HepG2 (cell line): ENCODE results near the gene HEXD. TPM values are rescaled to one million over a fixed set of nuclear protein-coding genes. Genes with fewer than 3 reads are reported as not detected.

Experiments used
- ATF3 ChIP-seq: sonication (generic); formaldehyde crosslinking; IDR thresholded peaks from 2 replicates; pipeline ENCODE4 v1.4.0; 2020; ENCODE audit warnings: missing genetic modification reagents
- DRAP1 ChIP-seq: IDR thresholded peaks from 2 replicates; pipeline ENCODE4 v1.6.1; 2016; ENCODE audit warnings: missing genetic modification reagents, missing compliant biosample characterization
- HNRNPH1 ChIP-seq: fragments of 200-400 bp; formaldehyde crosslinking; optimal IDR thresholded peaks from 2 replicates; pipeline ENCODE3; 2017; ENCODE audit warnings: mild to moderate bottlenecking, low read depth, low read length
- SETDB1 ChIP-seq: sonication (generic); formaldehyde crosslinking; IDR thresholded peaks from 2 replicates; pipeline ENCODE4 v1.5.1; 2020; ENCODE audit warnings: missing genetic modification reagents, mild to moderate bottlenecking, borderline replicate concordance
- SRY ChIP-seq: sonication (generic); formaldehyde crosslinking; IDR thresholded peaks from 2 replicates; pipeline ENCODE4 v1.8.0; 2022; ENCODE audit warnings: mild to moderate bottlenecking, missing genetic modification reagents
- STAT5B ChIP-seq: sonication (generic); formaldehyde crosslinking; IDR thresholded peaks from 2 replicates; pipeline ENCODE4 v1.4.0; 2020; ENCODE audit warnings: missing genetic modification reagents
- TAF15 ChIP-seq: fragments of 200-400 bp; formaldehyde crosslinking; IDR thresholded peaks from one replicate; pipeline ENCODE4 v1.6.1; 2018; ENCODE audit warnings: mild to moderate bottlenecking, low read depth, low read length; ENCODE audit not compliant: poor library complexity, severe bottlenecking
- TBP ChIP-seq: sonication (generic); formaldehyde crosslinking; IDR thresholded peaks from 2 replicates; pipeline ENCODE4 v1.5.0; 2020; ENCODE audit warnings: missing genetic modification reagents
- ZBTB38 ChIP-seq: sonication (generic); formaldehyde crosslinking; IDR thresholded peaks from 2 replicates; pipeline ENCODE4 v1.5.1; 2020; ENCODE audit warnings: mild to moderate bottlenecking, missing genetic modification reagents
- ZFP1 ChIP-seq: IDR thresholded peaks from 2 replicates; pipeline ENCODE4 v1.6.1; 2016
- ZNF224 ChIP-seq: sonication (generic); formaldehyde crosslinking; IDR thresholded peaks from 2 replicates; pipeline ENCODE4 v1.5.0; 2020; ENCODE audit warnings: mild to moderate bottlenecking, missing genetic modification reagents
- ZNF841 ChIP-seq: sonication (generic); formaldehyde crosslinking; IDR thresholded peaks from 2 replicates; pipeline ENCODE4 v1.8.1; 2023; ENCODE audit warnings: missing genetic modification reagents, borderline replicate concordance
- ZNF878 ChIP-seq: sonication (generic); formaldehyde crosslinking; IDR thresholded peaks from 2 replicates; pipeline ENCODE4 v1.8.1; 2023; ENCODE audit warnings: mild to moderate bottlenecking, missing genetic modification reagents, moderate library complexity
- polyA plus RNA-seq, 8 experiments: library from polyadenylated mRNA; depleted of rRNA in 3 of 8; stranded (reverse) in 7 of 8; unstranded in 1 of 8; fragments of >200 nt; fragmentation: Illumina TruSeq in 4 of 8; extraction: Trizol in 4 of 8; gene quantifications; 2 replicates each; pipeline versions ENCODE4 v1.2.1 to v1.2.3, GENCODE V29; 2011 to 2016; ENCODE audit warnings: low read depth in 4 of 8, missing spikeins in 1 of 8, mixed read lengths in 1 of 8; ENCODE audit not compliant: insufficient read depth in 1 of 8
- total RNA-seq, 5 experiments: library from RNA; depleted of rRNA; stranded (reverse); fragments of >200 nt; fragmentation: Illumina TruSeq; extraction: Trizol; gene quantifications; 2 replicates each; pipeline ENCODE4 v1.2.3, GENCODE V29; 2016; ENCODE audit warnings: low read depth in 1 of 5
- TF ChIP-seq, protein P1 (sequence below): sonication (generic); formaldehyde crosslinking; conservative IDR thresholded peaks from 2 replicates; pipeline ENCODE4 v1.5.0; 2020; ENCODE audit warnings: missing genetic modification reagents
- TF ChIP-seq, protein P2 (sequence below): sonication (generic); formaldehyde crosslinking; conservative IDR thresholded peaks from 2 replicates; pipeline ENCODE4 v1.8.1; 2023; ENCODE audit warnings: missing genetic modification reagents
- TF ChIP-seq, protein P3 (sequence below): sonication (generic); formaldehyde crosslinking; IDR thresholded peaks from 2 replicates; pipeline ENCODE4 v1.9.0; 2021; ENCODE audit warnings: missing genetic modification reagents, mild to moderate bottlenecking, borderline replicate concordance
- TF ChIP-seq, protein P4 (sequence below): sonication (generic); formaldehyde crosslinking; IDR thresholded peaks from 2 replicates; pipeline ENCODE4 v1.4.0; 2020; ENCODE audit warnings: missing genetic modification reagents

Gene HEXD
- total and polyA plus RNA-seq, 2 of the 13 experiments (the other 11 are each of a cell fraction or from before 2014, with no cell fraction given): 22.3 to 41.8 TPM

GRCh38 chr17:82418001-82418986, at the start of gene HEXD, which contains the start of gene OGFOD3 (continued):
- TF ChIP-seq, protein P1, sequence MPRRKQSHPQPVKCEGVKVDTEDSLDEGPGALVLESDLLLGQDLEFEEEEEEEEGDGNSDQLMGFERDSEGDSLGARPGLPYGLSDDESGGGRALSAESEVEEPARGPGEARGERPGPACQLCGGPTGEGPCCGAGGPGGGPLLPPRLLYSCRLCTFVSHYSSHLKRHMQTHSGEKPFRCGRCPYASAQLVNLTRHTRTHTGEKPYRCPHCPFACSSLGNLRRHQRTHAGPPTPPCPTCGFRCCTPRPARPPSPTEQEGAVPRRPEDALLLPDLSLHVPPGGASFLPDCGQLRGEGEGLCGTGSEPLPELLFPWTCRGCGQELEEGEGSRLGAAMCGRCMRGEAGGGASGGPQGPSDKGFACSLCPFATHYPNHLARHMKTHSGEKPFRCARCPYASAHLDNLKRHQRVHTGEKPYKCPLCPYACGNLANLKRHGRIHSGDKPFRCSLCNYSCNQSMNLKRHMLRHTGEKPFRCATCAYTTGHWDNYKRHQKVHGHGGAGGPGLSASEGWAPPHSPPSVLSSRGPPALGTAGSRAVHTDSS (CRISPR knock-in tag): 0 out of 2 replicates have a peak, but pooled peaks have one; percentile 86
- TF ChIP-seq STAT5B (CRISPR knock-in tag) (peak; percentile 47; the same call in 1 of the 2 replicates), TAF15 (peak; percentile 31), TBP (0 out of 2 replicates have a peak, but pooled peaks have one; percentile 30), ZNF224 (CRISPR knock-in tag) (no peak), ZBTB38 (peak; percentile 87; the same call in 1 of the 2 replicates), ATF3 (peak; percentile 47; the same call in 1 of the 2 replicates), HNRNPH1 (no peak), DRAP1 (CRISPR knock-in tag) (no peak), SRY (CRISPR knock-in tag) (peak; percentile 47), ZNF878 (no peak), ZNF841 (CRISPR knock-in tag) (0 out of 2 replicates have a peak, but pooled peaks have one; percentile 3), SETDB1 (CRISPR knock-in tag) (no peak), ZFP1 (no peak; the same call in 1 of the 2 replicates)
- TF ChIP-seq, protein P2, sequence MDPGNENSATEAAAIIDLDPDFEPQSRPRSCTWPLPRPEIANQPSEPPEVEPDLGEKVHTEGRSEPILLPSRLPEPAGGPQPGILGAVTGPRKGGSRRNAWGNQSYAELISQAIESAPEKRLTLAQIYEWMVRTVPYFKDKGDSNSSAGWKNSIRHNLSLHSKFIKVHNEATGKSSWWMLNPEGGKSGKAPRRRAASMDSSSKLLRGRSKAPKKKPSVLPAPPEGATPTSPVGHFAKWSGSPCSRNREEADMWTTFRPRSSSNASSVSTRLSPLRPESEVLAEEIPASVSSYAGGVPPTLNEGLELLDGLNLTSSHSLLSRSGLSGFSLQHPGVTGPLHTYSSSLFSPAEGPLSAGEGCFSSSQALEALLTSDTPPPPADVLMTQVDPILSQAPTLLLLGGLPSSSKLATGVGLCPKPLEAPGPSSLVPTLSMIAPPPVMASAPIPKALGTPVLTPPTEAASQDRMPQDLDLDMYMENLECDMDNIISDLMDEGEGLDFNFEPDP (CRISPR knock-in tag): peak; percentile 97; the same call in 1 of the 2 replicates
- TF ChIP-seq, protein P3, sequence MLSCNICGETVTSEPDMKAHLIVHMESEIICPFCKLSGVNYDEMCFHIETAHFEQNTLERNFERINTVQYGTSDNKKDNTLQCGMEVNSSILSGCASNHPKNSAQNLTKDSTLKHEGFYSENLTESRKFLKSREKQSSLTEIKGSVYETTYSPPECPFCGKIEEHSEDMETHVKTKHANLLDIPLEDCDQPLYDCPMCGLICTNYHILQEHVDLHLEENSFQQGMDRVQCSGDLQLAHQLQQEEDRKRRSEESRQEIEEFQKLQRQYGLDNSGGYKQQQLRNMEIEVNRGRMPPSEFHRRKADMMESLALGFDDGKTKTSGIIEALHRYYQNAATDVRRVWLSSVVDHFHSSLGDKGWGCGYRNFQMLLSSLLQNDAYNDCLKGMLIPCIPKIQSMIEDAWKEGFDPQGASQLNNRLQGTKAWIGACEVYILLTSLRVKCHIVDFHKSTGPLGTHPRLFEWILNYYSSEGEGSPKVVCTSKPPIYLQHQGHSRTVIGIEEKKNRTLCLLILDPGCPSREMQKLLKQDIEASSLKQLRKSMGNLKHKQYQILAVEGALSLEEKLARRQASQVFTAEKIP: no peak
- TF ChIP-seq, protein P4, sequence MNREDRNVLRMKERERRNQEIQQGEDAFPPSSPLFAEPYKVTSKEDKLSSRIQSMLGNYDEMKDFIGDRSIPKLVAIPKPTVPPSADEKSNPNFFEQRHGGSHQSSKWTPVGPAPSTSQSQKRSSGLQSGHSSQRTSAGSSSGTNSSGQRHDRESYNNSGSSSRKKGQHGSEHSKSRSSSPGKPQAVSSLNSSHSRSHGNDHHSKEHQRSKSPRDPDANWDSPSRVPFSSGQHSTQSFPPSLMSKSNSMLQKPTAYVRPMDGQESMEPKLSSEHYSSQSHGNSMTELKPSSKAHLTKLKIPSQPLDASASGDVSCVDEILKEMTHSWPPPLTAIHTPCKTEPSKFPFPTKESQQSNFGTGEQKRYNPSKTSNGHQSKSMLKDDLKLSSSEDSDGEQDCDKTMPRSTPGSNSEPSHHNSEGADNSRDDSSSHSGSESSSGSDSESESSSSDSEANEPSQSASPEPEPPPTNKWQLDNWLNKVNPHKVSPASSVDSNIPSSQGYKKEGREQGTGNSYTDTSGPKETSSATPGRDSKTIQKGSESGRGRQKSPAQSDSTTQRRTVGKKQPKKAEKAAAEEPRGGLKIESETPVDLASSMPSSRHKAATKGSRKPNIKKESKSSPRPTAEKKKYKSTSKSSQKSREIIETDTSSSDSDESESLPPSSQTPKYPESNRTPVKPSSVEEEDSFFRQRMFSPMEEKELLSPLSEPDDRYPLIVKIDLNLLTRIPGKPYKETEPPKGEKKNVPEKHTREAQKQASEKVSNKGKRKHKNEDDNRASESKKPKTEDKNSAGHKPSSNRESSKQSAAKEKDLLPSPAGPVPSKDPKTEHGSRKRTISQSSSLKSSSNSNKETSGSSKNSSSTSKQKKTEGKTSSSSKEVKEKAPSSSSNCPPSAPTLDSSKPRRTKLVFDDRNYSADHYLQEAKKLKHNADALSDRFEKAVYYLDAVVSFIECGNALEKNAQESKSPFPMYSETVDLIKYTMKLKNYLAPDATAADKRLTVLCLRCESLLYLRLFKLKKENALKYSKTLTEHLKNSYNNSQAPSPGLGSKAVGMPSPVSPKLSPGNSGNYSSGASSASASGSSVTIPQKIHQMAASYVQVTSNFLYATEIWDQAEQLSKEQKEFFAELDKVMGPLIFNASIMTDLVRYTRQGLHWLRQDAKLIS (CRISPR knock-in tag): no peak
